ENCODE measurements around the gene ATP13A2. TPM values are rescaled to one million over a fixed set of nuclear protein-coding genes. Genes with fewer than 3 reads are reported as not detected.

The ATP13A2 gene
- polyA plus RNA-seq, 4 donors = 28.8 to 37.8 (median 31.1) TPM

DNA sequence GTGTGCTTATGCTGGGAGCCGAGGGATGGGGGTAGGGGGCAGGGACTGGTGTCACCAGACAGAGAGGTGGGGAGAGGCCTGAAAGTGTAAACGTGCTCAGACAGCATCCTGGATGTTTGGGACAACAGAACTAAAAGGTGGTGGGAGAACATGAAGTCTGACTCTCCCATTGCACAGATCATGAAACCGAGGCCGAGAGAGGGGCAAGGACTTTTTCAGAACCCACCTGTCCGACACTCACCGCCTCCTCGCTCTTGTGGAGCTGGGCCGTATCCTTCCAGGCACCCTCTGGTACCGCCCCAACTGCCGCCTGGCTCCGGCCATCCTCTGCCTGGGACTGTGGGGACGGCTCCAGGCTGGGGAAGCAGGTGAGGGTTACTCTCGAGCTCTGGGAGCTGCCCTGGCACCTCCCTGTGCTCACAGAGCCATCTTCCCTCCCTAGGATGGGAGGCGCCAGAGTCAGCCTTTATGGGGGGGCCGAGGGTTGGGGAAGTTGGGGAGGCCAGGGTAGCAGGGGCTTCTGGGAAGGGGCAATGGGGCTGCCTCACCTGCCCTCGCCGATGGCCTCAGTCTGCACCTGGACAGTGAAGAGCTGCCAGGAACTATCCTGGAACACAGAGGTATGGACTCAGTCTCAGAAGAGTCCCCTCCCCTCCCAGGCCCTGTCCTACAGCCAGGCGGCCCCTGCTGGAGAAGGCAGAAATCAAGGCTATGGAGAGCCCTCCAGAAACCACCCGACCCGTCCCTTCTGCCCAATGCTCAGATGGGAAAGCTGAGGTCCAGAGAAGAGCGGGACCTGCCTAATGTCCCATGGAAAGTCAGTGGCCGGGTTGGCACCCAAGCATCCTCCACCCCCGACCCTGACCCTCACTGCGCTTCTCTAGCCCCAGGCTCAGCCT is 7.0 kb downstream of the ATP13A2 start:
- DNase-seq (ENCODE audit: low read depth in 4 of 4, low spot score in 3 of 4) = no peak

DNA sequence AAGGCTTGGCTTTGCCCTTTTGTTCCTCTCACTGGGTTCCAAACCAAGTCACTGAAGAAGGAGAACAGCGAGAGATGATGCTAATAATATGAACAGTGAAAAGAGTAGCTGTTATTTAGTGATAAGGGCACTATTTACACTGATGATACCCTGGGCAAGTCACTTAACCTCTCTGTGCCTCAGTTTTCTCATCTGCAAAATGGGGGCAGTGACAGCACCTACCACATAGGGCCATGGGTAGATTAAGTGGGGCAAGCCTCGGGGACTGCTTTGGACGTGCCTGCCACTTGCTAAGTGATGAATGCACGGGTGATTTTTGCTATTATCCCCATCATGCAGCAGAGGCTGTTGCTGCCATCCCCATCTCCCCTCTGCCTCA is 9.2 kb downstream of the ATP13A2 start:
- DNase-seq (ENCODE audit: low read depth in 4 of 4, low spot score in 3 of 4) = no peak

DNA sequence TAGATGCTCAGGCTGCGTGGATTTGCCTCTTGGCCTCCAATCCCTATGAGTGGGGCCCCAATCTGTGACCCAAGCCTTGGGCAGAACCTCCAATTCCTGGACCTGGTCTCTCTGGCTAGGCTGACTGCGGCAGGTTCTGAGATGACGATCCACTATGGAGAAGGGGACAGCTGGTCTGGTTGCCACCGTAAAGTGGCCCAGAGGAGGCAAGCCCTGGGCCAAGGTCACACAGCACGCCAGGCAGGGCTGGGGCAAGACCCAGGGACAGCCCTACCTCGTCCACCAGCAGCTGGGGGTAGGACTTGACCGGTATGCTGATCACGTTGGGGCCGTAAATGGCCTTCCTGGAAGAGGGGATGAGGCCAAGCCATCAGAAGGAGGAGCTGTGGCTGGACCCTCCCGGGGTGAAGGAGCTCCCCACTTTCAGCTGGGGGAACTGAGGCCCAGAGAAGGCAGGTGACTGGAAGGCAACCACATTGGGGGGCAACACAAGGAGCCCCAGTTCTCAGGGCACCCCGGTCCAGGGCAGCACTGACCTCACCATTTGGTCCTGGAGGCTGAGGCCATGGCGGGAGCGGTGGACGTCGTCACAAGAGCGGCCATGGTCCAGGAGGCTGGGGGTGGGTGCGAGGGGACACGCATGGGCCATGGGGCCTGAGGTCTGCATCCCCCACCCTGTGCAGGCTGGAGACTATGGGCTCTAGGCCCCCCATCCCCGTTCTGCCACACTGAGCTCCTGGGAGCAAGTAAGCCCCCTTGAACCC is 9.8 kb downstream of the ATP13A2 start:
- no peak for DNase-seq (ENCODE audit: low read depth in 4 of 4, low spot score in 3 of 4)

DNA sequence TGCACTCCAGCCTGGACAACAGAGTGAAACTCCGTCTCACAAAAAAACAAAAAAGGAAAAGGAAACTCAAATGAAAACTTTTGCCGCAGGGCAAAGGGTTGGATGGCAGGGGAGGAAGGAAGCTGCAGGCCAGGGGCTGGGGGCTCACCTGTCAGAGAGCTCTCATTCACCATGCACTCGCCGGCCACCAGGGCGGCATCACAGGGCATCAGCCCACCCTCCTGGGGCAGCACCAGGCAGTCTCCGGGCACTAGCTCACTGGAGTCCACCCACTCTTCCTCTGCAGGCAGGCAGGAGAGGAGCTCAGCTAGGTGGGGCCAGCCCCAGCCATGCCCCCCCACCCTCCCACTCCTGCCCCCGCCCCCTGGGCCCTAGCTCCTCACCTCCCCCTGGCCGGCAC is 11.9 kb downstream of the ATP13A2 start:
- DNase-seq (ENCODE audit: low read depth in 4 of 4, low spot score in 3 of 4) = no peak

DNA sequence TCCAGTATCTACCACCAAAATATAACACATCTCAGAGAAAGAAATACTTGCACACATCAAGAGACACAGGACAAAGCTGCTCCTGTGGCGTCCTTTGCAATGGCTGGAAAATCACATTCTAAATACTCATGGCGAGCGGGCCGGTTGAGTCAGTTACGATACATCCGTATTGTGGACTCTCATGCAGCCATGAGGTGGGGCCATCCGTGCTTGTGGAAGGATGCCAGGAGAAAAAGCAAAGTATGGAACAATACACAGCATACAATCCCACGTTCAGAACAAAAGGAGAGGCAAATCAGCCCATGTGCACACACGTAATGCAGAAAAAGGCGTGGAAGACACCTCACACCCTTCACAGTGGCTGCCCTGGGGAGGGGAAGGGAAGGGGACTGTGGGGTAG is 13.1 kb downstream of the ATP13A2 start:
- no peak for DNase-seq (ENCODE audit: low read depth in 4 of 4, low spot score in 3 of 4)

DNA sequence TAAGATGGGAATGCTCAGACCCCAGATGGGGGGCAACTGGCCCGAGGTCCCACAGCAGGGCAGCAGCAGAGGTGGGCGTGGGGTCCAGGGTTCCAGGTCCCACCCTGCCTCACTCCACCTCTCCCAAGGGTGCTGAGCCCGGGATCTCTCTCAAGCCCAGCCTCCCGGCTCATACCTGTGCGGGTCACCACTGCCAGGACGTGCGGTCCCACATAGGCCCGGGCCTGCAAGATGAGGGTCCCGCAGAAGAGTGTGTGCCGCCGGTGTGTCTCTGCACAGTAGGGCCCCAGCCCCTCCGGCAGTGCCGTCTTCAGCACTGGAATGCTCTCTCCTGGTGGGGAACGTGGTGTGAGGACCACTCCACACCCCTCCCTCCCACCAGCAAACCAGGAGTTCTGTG is 14.9 kb downstream of the ATP13A2 start:
- no peak for DNase-seq (ENCODE audit: low read depth in 4 of 4, low spot score in 3 of 4)

DNA sequence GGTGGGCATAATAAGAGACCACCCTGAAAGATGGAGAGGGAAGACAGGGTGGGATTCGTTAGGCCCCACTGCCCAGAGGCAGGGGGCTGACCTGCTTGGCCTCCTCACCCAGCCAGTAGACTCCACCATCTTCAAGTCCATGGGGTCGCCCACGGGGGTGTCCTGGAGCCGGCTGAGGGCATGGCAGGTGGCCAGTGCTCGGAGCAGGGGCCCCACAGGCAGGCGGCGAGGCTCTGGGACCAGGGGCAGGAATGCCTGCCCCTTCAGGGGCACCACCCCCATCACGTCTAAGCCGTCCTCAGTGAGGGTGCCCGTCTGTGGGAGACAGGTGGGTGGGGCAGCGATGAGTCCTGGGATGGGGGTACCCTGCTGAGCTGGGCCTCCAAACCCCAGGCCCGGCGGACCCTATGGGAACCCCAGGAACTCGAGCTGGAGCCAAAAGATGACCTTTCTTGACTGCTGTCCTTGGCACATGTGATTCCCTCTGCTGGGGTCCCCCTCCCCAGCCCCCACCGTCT is 18.1 kb downstream of the ATP13A2 start:
- DNase-seq (ENCODE audit: low read depth in 4 of 4, low spot score in 3 of 4) = no peak

DNA sequence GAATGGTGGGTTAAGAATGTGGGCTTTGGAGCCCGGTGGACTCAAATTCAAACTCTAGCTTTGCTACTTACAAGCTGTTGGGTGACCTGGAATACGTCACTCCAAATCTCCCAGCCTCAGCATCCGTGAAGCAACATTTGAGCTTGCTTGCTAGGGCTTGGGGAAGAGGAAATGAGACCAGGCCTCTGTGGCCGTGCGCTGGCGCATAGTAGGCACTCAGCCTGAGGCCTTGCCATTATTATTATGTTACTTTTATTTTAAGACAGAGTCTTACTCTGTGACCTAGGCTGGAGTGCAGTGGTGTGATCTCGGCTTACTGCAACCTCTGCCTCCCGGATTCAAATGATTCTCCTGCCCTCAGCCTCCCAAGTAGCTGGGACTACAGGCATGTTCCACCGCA is 19.1 kb downstream of the ATP13A2 start:
- no peak for DNase-seq (ENCODE audit: low read depth in 4 of 4, low spot score in 3 of 4)

DNA sequence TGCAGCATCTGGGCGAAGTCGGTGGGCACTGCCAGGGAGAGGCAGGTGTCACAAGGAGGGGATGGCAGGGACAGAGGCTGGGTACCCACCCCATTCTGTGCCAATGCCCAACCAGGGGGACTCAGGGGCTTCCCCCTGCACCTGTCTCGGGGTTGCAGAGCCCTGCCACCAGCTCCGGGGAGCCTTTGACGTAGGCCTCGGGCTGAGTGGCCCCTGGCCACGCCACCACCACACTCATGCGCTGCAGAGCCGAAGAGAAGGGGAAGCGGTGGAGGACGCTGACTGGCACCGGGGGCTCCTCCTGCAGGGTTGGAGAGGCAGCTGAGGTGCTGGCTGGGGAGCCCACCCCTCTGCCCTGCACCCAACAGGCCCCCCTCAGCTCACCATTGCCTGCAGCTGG is 19.6 kb downstream of the ATP13A2 start:
- DNase-seq (ENCODE audit: low read depth in 4 of 4, low spot score in 3 of 4) = no peak

DNA sequence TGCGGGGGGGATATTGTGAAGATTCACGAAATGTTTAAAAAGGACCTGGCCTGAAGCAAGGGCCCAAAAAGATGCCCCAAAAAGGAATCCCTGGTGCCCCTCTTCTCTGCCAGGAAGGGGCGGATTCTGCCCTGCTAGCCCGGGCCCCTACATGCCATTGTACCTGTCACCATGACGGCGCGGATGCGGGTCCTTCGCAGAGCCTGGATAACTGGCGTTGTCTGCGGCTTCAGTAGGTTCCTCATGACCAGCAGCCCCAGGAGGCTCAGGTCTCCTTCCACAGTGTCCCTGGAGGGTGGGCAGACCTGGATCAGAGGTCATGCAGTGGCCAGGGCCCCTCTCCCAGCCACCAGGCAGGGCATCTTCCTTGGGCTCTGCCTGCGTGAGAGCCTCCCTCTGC is 20.2 kb downstream of the ATP13A2 start:
- DNase-seq (ENCODE audit: low read depth in 4 of 4, low spot score in 3 of 4) = no peak

DNA sequence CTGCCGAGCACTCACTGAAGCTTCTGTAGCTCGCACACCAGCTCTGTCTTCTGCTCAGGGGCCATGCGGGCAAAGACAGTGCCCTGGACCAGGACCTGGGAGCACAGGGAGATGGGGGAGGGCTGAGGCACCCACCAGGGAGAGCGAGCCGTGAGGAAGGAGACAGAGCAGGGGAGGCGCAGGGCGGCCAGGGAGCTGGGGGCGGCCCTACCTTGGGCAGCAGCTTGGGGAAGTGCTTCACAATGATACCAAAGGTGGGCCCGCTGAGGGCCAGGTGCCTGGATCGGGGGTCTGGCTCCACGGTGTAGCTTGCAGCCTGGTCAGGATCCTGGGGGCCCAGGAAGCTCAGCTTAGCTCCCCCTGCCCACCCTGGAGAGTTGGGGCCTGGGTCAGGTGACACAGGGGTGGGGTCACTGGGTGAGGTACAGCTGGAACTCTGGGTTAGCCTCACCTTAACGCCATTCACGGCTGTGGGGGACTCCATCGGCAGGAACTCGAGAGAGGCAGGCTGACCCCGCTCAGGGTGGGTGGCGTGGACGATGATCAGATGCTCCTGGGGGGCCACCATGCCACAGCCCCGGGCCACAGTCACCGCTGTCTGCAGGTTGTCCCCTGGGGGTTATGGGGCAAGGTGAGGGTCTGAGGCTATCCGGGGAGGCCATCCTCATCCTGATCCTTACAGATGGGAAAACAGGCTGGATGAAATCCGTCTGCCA is 21.9 kb downstream of the ATP13A2 start:
- DNase-seq (ENCODE audit: low read depth in 4 of 4, low spot score in 3 of 4) = no peak

DNA sequence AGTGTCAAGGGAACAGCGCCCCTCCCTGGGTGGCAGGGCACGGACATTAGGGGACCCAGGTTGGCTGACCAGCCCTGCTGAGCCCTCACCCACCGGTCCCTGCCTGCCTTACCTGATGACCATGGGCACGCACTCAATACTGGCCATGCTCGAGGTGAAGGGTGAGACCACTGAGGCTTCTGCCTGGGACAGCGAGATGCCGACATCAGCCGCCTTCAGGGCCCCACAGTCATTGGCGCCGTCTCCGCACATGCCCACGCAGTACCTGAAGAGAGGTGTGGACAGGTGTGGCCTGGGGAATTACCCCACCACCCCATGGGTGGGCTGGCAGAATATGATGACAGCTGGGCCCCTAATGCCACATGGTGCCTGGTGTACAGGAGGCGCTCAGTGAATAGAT is 23.5 kb downstream of the ATP13A2 start:
- no peak for DNase-seq (ENCODE audit: low read depth in 4 of 4, low spot score in 3 of 4)

DNA sequence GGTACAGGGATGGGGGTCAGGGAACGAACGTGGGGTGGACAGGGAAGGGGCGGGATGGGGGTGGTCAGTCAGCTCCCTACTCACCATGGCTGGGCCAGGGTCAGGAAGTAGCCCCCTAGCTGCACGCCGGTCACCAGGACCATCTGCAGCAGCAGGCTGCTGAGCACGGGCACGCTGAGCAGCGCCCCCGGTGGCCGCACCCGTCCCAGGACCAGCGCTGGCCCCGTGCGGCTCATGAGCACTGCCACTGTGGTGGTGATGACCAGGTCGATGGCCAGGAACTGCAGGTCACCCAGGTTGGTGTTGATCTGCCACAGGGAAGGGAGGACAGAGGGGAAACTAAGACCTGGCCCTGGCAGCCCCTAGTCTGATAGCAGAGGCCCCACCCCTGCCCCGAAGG is 24.8 kb downstream of the ATP13A2 start:
- DNase-seq (ENCODE audit: low read depth in 4 of 4, low spot score in 3 of 4) = no peak

DNA sequence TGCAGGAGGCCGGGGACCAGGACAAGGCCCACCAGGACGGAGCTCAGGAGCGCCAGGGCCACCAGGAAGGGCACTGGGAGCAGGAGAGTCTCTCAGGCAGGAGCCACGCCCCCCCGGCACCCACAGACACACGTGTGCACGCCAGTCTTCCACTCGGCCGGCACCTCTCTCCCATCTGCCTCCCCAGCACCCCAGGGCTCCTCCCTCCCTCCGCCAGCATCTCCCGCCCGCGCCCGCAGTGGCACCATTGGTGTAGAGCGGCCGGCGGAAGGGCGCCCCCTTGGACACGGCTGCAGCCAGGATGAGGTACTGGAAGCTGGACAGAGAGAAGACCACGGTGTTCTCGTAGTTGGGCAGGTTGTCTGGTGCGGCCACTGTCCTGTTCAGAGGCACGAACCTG is 25.2 kb downstream of the ATP13A2 start:
- no peak for DNase-seq (ENCODE audit: low read depth in 4 of 4, low spot score in 3 of 4)

DNA sequence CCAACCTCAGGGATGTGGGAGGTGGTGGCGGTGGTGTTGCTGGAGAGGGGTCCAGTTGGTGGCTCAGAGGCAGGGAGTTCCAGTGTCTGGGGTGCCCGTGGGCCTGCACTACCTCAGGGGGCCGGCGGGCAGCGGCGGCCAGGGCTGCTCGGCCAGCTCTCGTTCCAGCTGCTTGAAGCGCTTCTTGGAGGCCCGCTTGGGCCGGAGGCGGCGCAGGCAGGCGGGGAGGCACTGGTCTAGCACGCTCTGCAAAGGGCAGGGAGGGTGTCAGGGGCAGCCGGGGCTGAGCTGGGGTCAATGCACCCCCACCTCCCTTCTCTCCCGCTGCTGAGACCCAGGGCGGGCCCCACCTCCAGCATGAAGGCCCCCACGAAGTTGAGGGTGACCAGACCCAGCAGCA is 25.6 kb downstream of the ATP13A2 start:
- no peak for DNase-seq (ENCODE audit: low read depth in 4 of 4, low spot score in 3 of 4)

DNA sequence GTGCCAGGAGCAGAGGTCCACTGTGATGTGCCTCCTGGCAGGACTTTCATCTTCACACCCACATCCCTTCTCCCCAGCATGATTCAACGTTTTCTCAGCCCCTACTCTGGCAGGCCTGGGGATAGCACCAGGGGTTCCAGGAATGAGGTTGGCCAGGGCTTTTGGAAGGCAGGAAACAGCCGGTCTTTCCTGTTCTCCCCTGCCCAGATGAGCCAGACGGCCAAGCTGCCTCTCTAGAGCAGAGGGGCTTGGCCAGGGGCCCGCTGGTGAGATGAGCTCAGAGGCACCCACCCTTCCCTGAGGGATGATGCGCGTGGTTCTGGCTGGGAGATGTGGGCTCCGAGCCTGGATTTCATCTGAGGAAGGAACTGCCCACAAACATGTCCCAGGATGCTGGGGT is 27.0 kb downstream of the ATP13A2 start:
- no peak for DNase-seq (ENCODE audit: low read depth in 4 of 4, low spot score in 3 of 4)

DNA sequence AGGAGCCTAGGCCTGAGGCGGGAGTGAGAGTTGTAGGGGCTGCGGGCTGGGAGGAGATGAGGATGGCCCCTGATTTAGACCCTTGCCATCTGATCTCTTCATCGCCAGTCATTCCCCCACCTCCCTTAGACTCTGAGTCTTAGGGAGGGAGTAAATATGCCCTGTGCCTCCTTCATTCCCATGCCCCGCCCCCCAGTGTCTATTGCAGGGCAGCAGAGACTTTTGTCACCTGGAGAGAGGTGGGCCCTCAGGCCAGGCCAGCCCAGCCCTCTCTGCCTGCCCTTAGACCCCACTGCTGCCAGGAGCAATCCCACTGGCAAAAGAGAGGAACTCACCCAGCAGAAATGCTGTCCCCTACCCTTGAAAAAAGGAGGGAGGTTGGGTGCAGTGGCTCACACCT is 28.1 kb downstream of the ATP13A2 start:
- DNase-seq (ENCODE audit: low read depth in 4 of 4, low spot score in 3 of 4) = no peak

DNA sequence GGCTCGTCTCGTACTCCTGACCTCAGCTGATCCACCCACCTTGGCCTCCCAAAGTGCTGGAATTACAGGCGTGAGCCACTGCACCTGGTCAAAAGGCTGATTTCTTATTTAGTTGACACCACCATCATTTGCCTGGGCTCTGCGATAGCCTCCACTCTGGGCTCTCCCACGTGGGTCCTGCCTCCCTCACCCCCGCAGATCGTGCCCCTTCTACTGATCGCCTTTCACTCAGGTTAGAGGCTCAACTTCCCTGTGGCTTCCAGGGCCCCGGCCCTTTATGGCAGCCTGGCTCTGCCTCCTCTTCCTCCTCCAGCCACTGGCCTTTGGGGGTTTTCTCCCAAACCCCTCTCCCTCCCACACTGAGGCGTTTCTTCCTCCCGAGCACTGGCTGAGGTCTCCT is 28.8 kb downstream of the ATP13A2 start:
- DNase-seq (ENCODE audit: low read depth in 4 of 4, low spot score in 3 of 4) = no peak

DNA sequence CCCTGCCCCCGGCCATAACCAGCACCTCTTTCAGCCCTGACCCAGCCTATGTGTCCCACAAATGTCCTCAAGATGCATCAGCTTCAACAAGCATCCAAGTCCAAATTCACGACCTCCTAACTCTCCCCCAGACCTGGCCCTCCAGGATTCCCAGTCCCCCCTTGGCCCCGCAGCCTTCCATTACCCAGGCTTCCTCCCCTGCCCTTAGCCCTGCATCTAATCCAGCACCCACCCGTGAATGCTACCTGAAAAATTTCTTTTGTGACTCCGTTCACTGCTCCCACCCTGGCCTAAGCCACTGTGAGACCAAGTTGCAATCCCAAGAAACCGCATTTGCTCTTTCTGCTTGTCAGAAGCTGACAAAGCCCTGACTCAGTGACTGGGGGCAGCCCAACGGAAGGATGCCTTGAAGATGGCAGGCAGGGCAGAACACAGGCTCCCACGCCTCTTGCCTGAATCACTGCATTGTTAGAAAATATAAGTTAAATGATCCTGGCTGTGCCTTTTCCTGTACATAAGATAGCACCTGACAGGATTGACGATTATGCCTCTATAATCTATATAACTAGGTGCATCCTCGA is 30.4 kb downstream of the ATP13A2 start:
- DNase-seq (ENCODE audit: low read depth in 4 of 4, low spot score in 3 of 4) = no peak

DNA sequence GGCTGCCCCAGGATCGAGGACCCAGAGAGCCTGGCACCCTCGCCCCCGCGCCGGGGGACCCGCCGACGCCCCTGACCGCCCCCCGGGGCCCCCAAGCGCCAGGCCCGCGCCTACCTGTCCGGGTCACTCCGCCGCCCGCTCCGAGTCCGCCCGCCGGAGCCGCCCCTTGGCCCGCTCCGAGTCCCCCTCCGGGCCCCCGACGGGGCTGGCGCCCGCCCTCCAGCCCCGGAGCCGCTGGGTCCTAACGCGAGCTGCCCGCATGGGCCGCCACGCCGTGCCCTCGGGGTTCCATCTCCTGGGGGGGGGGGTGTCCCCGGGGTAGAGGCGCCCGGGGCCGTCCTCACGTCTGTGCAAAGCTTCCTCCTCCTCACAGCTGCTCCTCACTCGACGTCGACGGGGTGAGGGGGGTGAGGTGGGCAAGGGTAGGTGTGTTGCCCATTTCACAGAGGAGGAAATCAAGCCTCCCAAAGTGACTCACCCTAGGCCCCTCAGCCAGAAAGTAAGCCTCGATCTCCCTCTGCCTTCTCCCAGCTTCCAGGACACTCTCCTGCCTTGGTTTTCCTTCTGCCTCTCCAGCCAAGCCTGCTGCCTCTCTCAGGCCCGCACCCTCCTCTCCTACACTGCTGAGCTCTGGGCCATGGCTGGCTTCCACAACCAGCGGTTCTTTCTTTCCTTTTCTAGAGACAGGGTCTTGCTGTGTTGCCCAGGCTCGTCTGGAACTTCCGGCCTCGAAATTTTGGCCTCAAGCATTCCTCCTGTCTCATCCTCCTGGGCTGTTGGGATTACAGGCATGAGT is 31.1 kb downstream of the ATP13A2 start, which contains the start of gene MFAP2:
MFAP2 (minus strand) TSS at position 148 of the 796 bp plus-strand sequence. CDS start 2,347 bp downstream, outside the sequence.
- DNase-seq (ENCODE audit: low read depth in 4 of 4, low spot score in 3 of 4) = no peak

Data from right renal pelvis (tissue), 4 donors.